Activated CD4-positive, alpha-beta T cell treated with anti-CD3 and anti-CD28 coated beads, Interleukin-2, amount 50 U/mL, for 24 hours (primary cell): ENCODE measurements around the gene IFITM10.
"Not testable (repeated sequence)": the region's sequence is repeated elsewhere in the genome, so short reads cannot be mapped to it uniquely, and the experiment has no call there.

ENCODE experiments used
- DNase-seq, 2 donors: peaks; one replicate each; pipeline ENCODE4 v3.0.0-alpha.2; 2020; ENCODE audit warnings: low read depth in 1 of 2, low spot score in 1 of 2

IFITM10 gene

GRCh38 chr11:1692708-1693326 lies 57.6 kb downstream of the IFITM10 start:
- no peak for DNase-seq

- DNase-seq, result no peak
Observed at GRCh38 chr11:1691878-1692707, 58.3 kb downstream of the IFITM10 start.

- no peak for DNase-seq
Observed at GRCh38 chr11:1691026-1691877, 59.1 kb downstream of the IFITM10 start.

GRCh38 chr11:1690167-1691025 lies 60.0 kb downstream of the IFITM10 start:
- DNase-seq, result no peak

- not testable (repeated sequence) for DNase-seq
Observed at GRCh38 chr11:1689250-1690166, 60.9 kb downstream of the IFITM10 start.

GRCh38 chr11:1688336-1688947 lies 62.0 kb downstream of the IFITM10 start:
- not testable (repeated sequence) for DNase-seq

- not testable (repeated sequence) for DNase-seq
Observed at GRCh38 chr11:1686220-1686619, 64.2 kb downstream of the IFITM10 start.

- not testable (repeated sequence) for DNase-seq
Observed at GRCh38 chr11:1684886-1685874, 65.2 kb downstream of the IFITM10 start.

GRCh38 chr11:1683904-1684572 lies 66.4 kb downstream of the IFITM10 start:
- DNase-seq, result not testable (repeated sequence)

- DNase-seq, result not testable (repeated sequence)
Observed at GRCh38 chr11:1683216-1683615, 67.2 kb downstream of the IFITM10 start.
